ENCODE results near the gene DIS3L2.

Gene DIS3L2

GRCh38 chr2:232236200-232236599, 274.7 kb downstream of the DIS3L2 start:
- H3K4me1 ChIP-seq (ENCODE audit: insufficient read depth, low read length), result peaks cover 13% of the 10 kb centered on the region
- H3K36me3 ChIP-seq (ENCODE audit: insufficient read depth, low read length), result no peaks in the 10 kb centered on the region
- H2AFZ ChIP-seq (ENCODE audit: low read depth, low read length), result no peak overlapping the region
- H3K4me3 ChIP-seq (ENCODE audit: low read length), result no peak overlapping the region
- no peaks in the 10 kb centered on the region for H3K9me3 ChIP-seq (ENCODE audit: low read length)
- H3K27me3 ChIP-seq (ENCODE audit: insufficient read depth, low read length), result no peaks in the 10 kb centered on the region

- Histone ChIP-seq H3K9me3 (ENCODE audit: low read length) (no peaks in the 10 kb centered on the region), H3K4me1 (ENCODE audit: insufficient read depth, low read length) (peaks cover 7% of the 10 kb centered on the region), H3K36me3 (ENCODE audit: insufficient read depth, low read length) (no peaks in the 10 kb centered on the region), H3K4me3 (ENCODE audit: low read length) (no peak overlapping the region), H3K27me3 (ENCODE audit: insufficient read depth, low read length) (no peaks in the 10 kb centered on the region), H2AFZ (ENCODE audit: low read depth, low read length) (no peak overlapping the region)
Observed at GRCh38 chr2:232237464-232237863, 276.0 kb downstream of the DIS3L2 start.

GRCh38 chr2:232238108-232238507, 276.6 kb downstream of the DIS3L2 start:
- Histone ChIP-seq H2AFZ (ENCODE audit: low read depth, low read length) (no peak overlapping the region), H3K4me1 (ENCODE audit: insufficient read depth, low read length) (peaks cover 7% of the 10 kb centered on the region), H3K27me3 (ENCODE audit: insufficient read depth, low read length) (no peaks in the 10 kb centered on the region), H3K4me3 (ENCODE audit: low read length) (no peak overlapping the region), H3K9me3 (ENCODE audit: low read length) (no peaks in the 10 kb centered on the region), H3K36me3 (ENCODE audit: insufficient read depth, low read length) (no peaks in the 10 kb centered on the region)

- Histone ChIP-seq H3K4me1 (ENCODE audit: insufficient read depth, low read length) (peaks cover 7% of the 10 kb centered on the region), H2AFZ (ENCODE audit: low read depth, low read length) (no peak overlapping the region), H3K27me3 (ENCODE audit: insufficient read depth, low read length) (no peaks in the 10 kb centered on the region), H3K36me3 (ENCODE audit: insufficient read depth, low read length) (no peaks in the 10 kb centered on the region), H3K4me3 (ENCODE audit: low read length) (no peak overlapping the region), H3K9me3 (ENCODE audit: low read length) (no peaks in the 10 kb centered on the region)
Observed at GRCh38 chr2:232238596-232238995, 277.1 kb downstream of the DIS3L2 start.

GRCh38 chr2:232239951-232240681, 278.6 kb downstream of the DIS3L2 start:
- no peak overlapping the region for H2AFZ ChIP-seq (ENCODE audit: low read depth, low read length)
- H3K27me3 ChIP-seq (ENCODE audit: insufficient read depth, low read length), result no peaks in the 10 kb centered on the region
- H3K9me3 ChIP-seq (ENCODE audit: low read length), result no peaks in the 10 kb centered on the region
- H3K4me3 ChIP-seq (ENCODE audit: low read length), result no peak overlapping the region
- no peaks in the 10 kb centered on the region for H3K36me3 ChIP-seq (ENCODE audit: insufficient read depth, low read length)
- peaks cover 9% of the 10 kb centered on the region for H3K4me1 ChIP-seq (ENCODE audit: insufficient read depth, low read length)

- H3K9me3 ChIP-seq (ENCODE audit: low read length), result no peaks in the 10 kb centered on the region
Observed at GRCh38 chr2:232240906-232241305, 279.4 kb downstream of the DIS3L2 start.

GRCh38 chr2:232242316-232242715, 280.8 kb downstream of the DIS3L2 start:
- Histone ChIP-seq H3K27me3 (ENCODE audit: insufficient read depth, low read length) (no peaks in the 10 kb centered on the region), H3K36me3 (ENCODE audit: insufficient read depth, low read length) (no peaks in the 10 kb centered on the region), H2AFZ (ENCODE audit: low read depth, low read length) (no peak overlapping the region), H3K9me3 (ENCODE audit: low read length) (no peaks in the 10 kb centered on the region), H3K4me1 (ENCODE audit: insufficient read depth, low read length) (peaks cover 25% of the 10 kb centered on the region), H3K4me3 (ENCODE audit: low read length) (no peak overlapping the region)

More at GRCh38 chr2:232240906-232241305, 279.4 kb downstream of the DIS3L2 start:
- H3K27me3 ChIP-seq (ENCODE audit: insufficient read depth, low read length), result no peaks in the 10 kb centered on the region
- no peaks in the 10 kb centered on the region for H3K36me3 ChIP-seq (ENCODE audit: insufficient read depth, low read length)
- H2AFZ ChIP-seq (ENCODE audit: low read depth, low read length), result no peak overlapping the region
- H3K4me3 ChIP-seq (ENCODE audit: low read length), result no peak overlapping the region
- H3K4me1 ChIP-seq (ENCODE audit: insufficient read depth, low read length), result peaks cover 12% of the 10 kb centered on the region

GRCh38 chr2:232245111-232245510, 283.6 kb downstream of the DIS3L2 start:
- H3K9me3 ChIP-seq (ENCODE audit: low read length), result no peaks in the 10 kb centered on the region
- no peak overlapping the region for H3K4me3 ChIP-seq (ENCODE audit: low read length)
- H2AFZ ChIP-seq (ENCODE audit: low read depth, low read length), result no peak overlapping the region
- no peaks in the 10 kb centered on the region for H3K27me3 ChIP-seq (ENCODE audit: insufficient read depth, low read length)
- H3K36me3 ChIP-seq (ENCODE audit: insufficient read depth, low read length), result no peaks in the 10 kb centered on the region
- H3K4me1 ChIP-seq (ENCODE audit: insufficient read depth, low read length), result peaks cover 26% of the 10 kb centered on the region

GRCh38 chr2:232246245-232246644, 284.7 kb downstream of the DIS3L2 start:
- H2AFZ ChIP-seq (ENCODE audit: low read depth, low read length), result no peak overlapping the region
- no peaks in the 10 kb centered on the region for H3K27me3 ChIP-seq (ENCODE audit: insufficient read depth, low read length)
- H3K36me3 ChIP-seq (ENCODE audit: insufficient read depth, low read length), result no peaks in the 10 kb centered on the region
- H3K4me1 ChIP-seq (ENCODE audit: insufficient read depth, low read length), result peaks cover 21% of the 10 kb centered on the region
- H3K4me3 ChIP-seq (ENCODE audit: low read length), result no peak overlapping the region
- H3K9me3 ChIP-seq (ENCODE audit: low read length), result no peaks in the 10 kb centered on the region

- H3K4me1 ChIP-seq (ENCODE audit: insufficient read depth, low read length), result peaks cover 18% of the 10 kb centered on the region
- H3K27me3 ChIP-seq (ENCODE audit: insufficient read depth, low read length), result no peaks in the 10 kb centered on the region
- H2AFZ ChIP-seq (ENCODE audit: low read depth, low read length), result no peak overlapping the region
- peaks cover 5% of the 10 kb centered on the region for H3K36me3 ChIP-seq (ENCODE audit: insufficient read depth, low read length)
- H3K9me3 ChIP-seq (ENCODE audit: low read length), result peaks cover 5% of the 10 kb centered on the region
- no peak overlapping the region for H3K4me3 ChIP-seq (ENCODE audit: low read length)
Observed at GRCh38 chr2:232249096-232249495, 287.6 kb downstream of the DIS3L2 start.

GRCh38 chr2:232250246-232251175, 289.0 kb downstream of the DIS3L2 start:
- H3K36me3 ChIP-seq (ENCODE audit: insufficient read depth, low read length), result peaks cover 5% of the 10 kb centered on the region
- H2AFZ ChIP-seq (ENCODE audit: low read depth, low read length), result no peak overlapping the region
- peaks cover 5% of the 10 kb centered on the region for H3K9me3 ChIP-seq (ENCODE audit: low read length)
- no peak overlapping the region for H3K4me3 ChIP-seq (ENCODE audit: low read length)
- H3K4me1 ChIP-seq (ENCODE audit: insufficient read depth, low read length), result peaks cover 16% of the 10 kb centered on the region
- H3K27me3 ChIP-seq (ENCODE audit: insufficient read depth, low read length), result no peaks in the 10 kb centered on the region

- Histone ChIP-seq H3K9me3 (ENCODE audit: low read length) (peaks cover 5% of the 10 kb centered on the region), H3K27me3 (ENCODE audit: insufficient read depth, low read length) (no peaks in the 10 kb centered on the region), H3K36me3 (ENCODE audit: insufficient read depth, low read length) (peaks cover 5% of the 10 kb centered on the region), H3K4me1 (ENCODE audit: insufficient read depth, low read length) (peaks cover 16% of the 10 kb centered on the region), H2AFZ (ENCODE audit: low read depth, low read length) (no peak overlapping the region), H3K4me3 (ENCODE audit: low read length) (no peak overlapping the region)
Observed at GRCh38 chr2:232255033-232255432, 293.5 kb downstream of the DIS3L2 start.

GRCh38 chr2:232260075-232260474, 298.6 kb downstream of the DIS3L2 start:
- H2AFZ ChIP-seq (ENCODE audit: low read depth, low read length), result no peak overlapping the region
- H3K4me1 ChIP-seq (ENCODE audit: insufficient read depth, low read length), result peaks cover 34% of the 10 kb centered on the region
- no peaks in the 10 kb centered on the region for H3K27me3 ChIP-seq (ENCODE audit: insufficient read depth, low read length)
- H3K9me3 ChIP-seq (ENCODE audit: low read length), result no peaks in the 10 kb centered on the region
- no peak overlapping the region for H3K4me3 ChIP-seq (ENCODE audit: low read length)
- H3K36me3 ChIP-seq (ENCODE audit: insufficient read depth, low read length), result no peaks in the 10 kb centered on the region

Measured in neuron (in vitro differentiated cells).